ENCODE measurements around the gene GLP1R.

GLP1R gene

DNA sequence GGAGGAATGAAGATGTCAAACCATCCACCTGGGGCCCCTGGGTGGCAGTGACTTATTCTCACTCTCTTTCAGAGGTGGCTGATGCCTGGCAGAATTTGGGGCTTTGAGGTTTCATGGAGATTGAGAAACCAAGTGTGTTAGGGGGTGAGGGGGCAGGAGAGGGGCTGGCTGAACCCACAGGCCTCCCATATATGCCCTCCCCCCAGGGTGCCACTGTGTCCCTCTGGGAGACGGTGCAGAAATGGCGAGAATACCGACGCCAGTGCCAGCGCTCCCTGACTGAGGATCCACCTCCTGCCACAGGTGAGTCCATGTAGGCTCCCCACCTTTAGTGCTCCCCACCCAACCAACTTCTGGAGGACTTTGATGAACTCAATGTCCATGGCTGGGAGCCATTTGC, 7.6 kb downstream of the GLP1R start:
- Histone ChIP-seq H3K9me3 (ENCODE audit: control insufficient read depth, insufficient read depth, low read depth, low read length) (no peaks in the 10 kb centered on the region), H3K4me1 (ENCODE audit: control insufficient read depth, insufficient read depth, low read length) (peaks cover 19% of the 10 kb centered on the region), H3K36me3 (ENCODE audit: control insufficient read depth in 2 of 2, insufficient read depth in 1 of 2, low read length in 2 of 2) (no peaks in the 10 kb centered on the region), H3K4me3 (ENCODE audit: low read depth, low read length) (no peak overlapping the region), H3K27ac (ENCODE audit: extremely low read depth, low read depth, low read length) (no peak overlapping the region)
- ChIA-PET POLR2A (no interaction called here), CTCF (interaction anchor here (0.7 kb wide), 1 partner anchor 96 kb away, joined by 4 read pairs; no protein-coding TSS in a partner anchor)
- TF ChIP-seq ZNF654 (tag by site-specific recombination; IDR thresholded peaks at IDR 0.05; ENCODE audit: low read depth) (no peak), ZNF16 (tag by site-specific recombination; IDR thresholded peaks at IDR 0.05; ENCODE audit: low read depth) (no peak), ZNF580 (tag by site-specific recombination; IDR thresholded peaks at IDR 0.05) (no peak), ZNF138 (tag by site-specific recombination; IDR thresholded peaks at IDR 0.05; ENCODE audit: borderline replicate concordance) (no peak), GLI4 (tag by site-specific recombination; IDR thresholded peaks at IDR 0.05) (no peak), FEZF1 (tag by site-specific recombination; IDR thresholded peaks at IDR 0.05) (no peak), ZNF354C (tag by site-specific recombination; IDR thresholded peaks at IDR 0.05; ENCODE audit: borderline replicate concordance, low read depth) (no peak)

DNA sequence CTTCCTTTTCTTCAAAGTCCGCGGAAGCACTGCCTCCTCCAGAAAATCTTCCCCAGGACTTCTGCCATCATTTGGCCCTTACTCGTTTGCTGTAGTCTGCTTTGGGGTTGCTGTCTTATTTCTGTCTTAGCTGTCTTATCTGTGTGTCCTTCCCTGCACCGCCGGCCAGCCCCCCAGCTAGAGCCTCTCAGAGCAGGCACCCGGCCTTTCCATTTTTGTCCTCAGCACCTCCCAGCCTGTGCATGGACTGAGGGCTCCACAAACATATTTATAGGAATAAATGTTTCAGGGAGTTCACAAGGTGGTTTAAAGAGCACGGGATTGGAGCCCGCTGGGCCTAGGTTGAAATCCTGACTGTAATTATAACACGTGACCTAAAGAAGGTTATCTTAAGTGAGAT, 8.1 kb downstream of the GLP1R start:
- TF ChIP-seq ZNF510 (tag by site-specific recombination; IDR thresholded peaks at IDR 0.05; ENCODE audit: insufficient replicate concordance) = no peak
- Histone ChIP-seq H3K4me1 (ENCODE audit: control insufficient read depth, insufficient read depth, low read length) (peaks cover 24% of the 10 kb centered on the region), H3K36me3 (ENCODE audit: control insufficient read depth in 2 of 2, insufficient read depth in 1 of 2, low read length in 2 of 2) (no peaks in the 10 kb centered on the region), H3K4me3 (ENCODE audit: low read depth, low read length) (no peak overlapping the region), H3K27ac (ENCODE audit: extremely low read depth, low read depth, low read length) (no peak overlapping the region), H3K9me3 (ENCODE audit: control insufficient read depth, insufficient read depth, low read depth, low read length) (no peaks in the 10 kb centered on the region)
- POLR2A ChIA-PET = no interaction called here
- CTCF ChIA-PET = interaction anchor here (0.7 kb wide), 1 partner anchor 96 kb away, joined by 4 read pairs; no protein-coding TSS in a partner anchor

- Histone ChIP-seq H3K9me3 (ENCODE audit: control insufficient read depth, insufficient read depth, low read depth, low read length) (no peaks in the 10 kb centered on the region), H3K27ac (ENCODE audit: extremely low read depth, low read depth, low read length) (no peak overlapping the region; the same call in 1 of the 2 replicates), H3K4me1 (ENCODE audit: control insufficient read depth, insufficient read depth, low read length) (peaks cover 27% of the 10 kb centered on the region), H3K4me3 (ENCODE audit: low read depth, low read length) (no peak overlapping the region), H3K36me3 (ENCODE audit: control insufficient read depth in 2 of 2, insufficient read depth in 1 of 2, low read length in 2 of 2) (no peaks in the 10 kb centered on the region)
- ChIA-PET CTCF (interaction anchor here (0.6 kb wide), 1 partner anchor 177 kb away, joined by 3 read pairs; no protein-coding TSS in a partner anchor), POLR2A (no interaction called here)
- TF ChIP-seq, protein P1, sequence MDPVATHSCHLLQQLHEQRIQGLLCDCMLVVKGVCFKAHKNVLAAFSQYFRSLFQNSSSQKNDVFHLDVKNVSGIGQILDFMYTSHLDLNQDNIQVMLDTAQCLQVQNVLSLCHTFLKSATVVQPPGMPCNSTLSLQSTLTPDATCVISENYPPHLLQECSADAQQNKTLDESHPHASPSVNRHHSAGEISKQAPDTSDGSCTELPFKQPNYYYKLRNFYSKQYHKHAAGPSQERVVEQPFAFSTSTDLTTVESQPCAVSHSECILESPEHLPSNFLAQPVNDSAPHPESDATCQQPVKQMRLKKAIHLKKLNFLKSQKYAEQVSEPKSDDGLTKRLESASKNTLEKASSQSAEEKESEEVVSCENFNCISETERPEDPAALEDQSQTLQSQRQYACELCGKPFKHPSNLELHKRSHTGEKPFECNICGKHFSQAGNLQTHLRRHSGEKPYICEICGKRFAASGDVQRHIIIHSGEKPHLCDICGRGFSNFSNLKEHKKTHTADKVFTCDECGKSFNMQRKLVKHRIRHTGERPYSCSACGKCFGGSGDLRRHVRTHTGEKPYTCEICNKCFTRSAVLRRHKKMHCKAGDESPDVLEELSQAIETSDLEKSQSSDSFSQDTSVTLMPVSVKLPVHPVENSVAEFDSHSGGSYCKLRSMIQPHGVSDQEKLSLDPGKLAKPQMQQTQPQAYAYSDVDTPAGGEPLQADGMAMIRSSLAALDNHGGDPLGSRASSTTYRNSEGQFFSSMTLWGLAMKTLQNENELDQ (tag by site-specific recombination; IDR thresholded peaks at IDR 0.05; ENCODE audit: low read depth) = no peak
- TF ChIP-seq ZNF37A (tag by site-specific recombination; IDR thresholded peaks at IDR 0.05) (no peak), PRDM1 (tag by site-specific recombination; IDR thresholded peaks at IDR 0.05) (no peak), ZNF394 (tag by site-specific recombination; IDR thresholded peaks at IDR 0.05; ENCODE audit: borderline replicate concordance) (no peak), ZFHX2 (tag by site-specific recombination; conservative IDR thresholded peaks at IDR 0.05) (no peak), ZNF670 (tag by site-specific recombination; IDR thresholded peaks at IDR 0.05; ENCODE audit: low read depth) (no peak)
Observed at GRCh38 chr6:39057251-39058155, 8.9 kb downstream of the GLP1R start.

Measured in HEK293 (cell line).